Esophagus muscularis mucosa (tissue), 3 donors: Measurements from ENCODE around the gene HOXD9.

Experiments used
- CTCF ChIP-seq, 3 experiments: fragments of 200-600 bp in 2 of 3; fragments of 450-650 bp in 1 of 3; sonication (generic) in 2 of 3; IDR thresholded peaks; one replicate each; pipeline ENCODE4 v1.5.1; 2017 to 2019; ENCODE audit warnings: antibody characterized with exemption in 3 of 3, mild to moderate bottlenecking in 2 of 3, moderate library complexity in 1 of 3
- POLR2A ChIP-seq: fragments of 450-650 bp; IDR thresholded peaks from one replicate; pipeline ENCODE4 v1.6.1; 2017; ENCODE audit warnings: antibody characterized with exemption, moderate library complexity, mild to moderate bottlenecking, low read depth
- POLR2AphosphoS5 ChIP-seq, 2 donors: sonication (generic); formaldehyde crosslinking; IDR thresholded peaks; one replicate each; pipeline ENCODE4 v1.6.1; 2017; ENCODE audit warnings: antibody characterized with exemption in 2 of 2

- TF ChIP-seq POLR2A (no peak), CTCF (IDR thresholded peaks at IDR 0.05) (no peak), POLR2AphosphoS5 (IDR thresholded peaks at IDR 0.05) (no peak)
Observed at GRCh38 chr2:176085120-176085788, 37.3 kb upstream of the HOXD9 start.
